Gastrocnemius medialis (tissue), 4 donors: Measurements from ENCODE around the gene ALDH1A3. TPM values are rescaled to one million over a fixed set of nuclear protein-coding genes. Genes with fewer than 3 reads are reported as not detected.

Experiments used
- ATAC-seq, 2 donors: fragments of 150-250 bp; one replicate each; pipeline ENCODE4 v1.9.1; 2016
- DNase-seq, 2 donors: peaks; one replicate each; pipeline ENCODE4 v3.0.0-alpha.2; 2019
- H3K27ac ChIP-seq, 4 donors: fragments of 200-600 bp; sonication (generic); 1 replicate in 1 of 4; 2 replicates in 3 of 4; pipeline ENCODE4 v1.5.1; 2016 to 2018; ENCODE audit warnings: mild to moderate bottlenecking in 2 of 4, moderate library complexity in 1 of 4
- H3K27me3 ChIP-seq, 3 donors: fragments of 200-600 bp; sonication (generic) in 2 of 3; 1 replicate in 1 of 3; 2 replicates in 2 of 3; pipeline versions ENCODE4 v1.5.1 to v1.6.0; 2016 to 2019; ENCODE audit warnings: mild to moderate bottlenecking in 1 of 3, moderate library complexity in 1 of 3
- H3K36me3 ChIP-seq, 2 donors: fragments of 200-600 bp; sonication (generic) in 1 of 2; one replicate each; pipeline ENCODE4 v1.5.1; 2017 to 2018
- H3K4me1 ChIP-seq, 2 donors: fragments of 200-600 bp; sonication (generic) in 1 of 2; one replicate each; pipeline ENCODE4 v1.5.1; 2016 to 2017; ENCODE audit warnings: mild to moderate bottlenecking in 2 of 2
- H3K4me3 ChIP-seq, 4 donors: fragments of 200-600 bp; sonication (generic) in 3 of 4; 1 replicate in 1 of 4; 2 replicates in 3 of 4; pipeline ENCODE4 v1.5.1; 2016 to 2019; ENCODE audit warnings: mild to moderate bottlenecking in 2 of 4
- H3K9me3 ChIP-seq, 3 donors: fragments of 200-600 bp; sonication (generic) in 2 of 3; 1 replicate in 1 of 3; 2 replicates in 2 of 3; pipeline ENCODE4 v1.5.1; 2016 to 2019
- CTCF ChIP-seq, 5 experiments: fragments of 450-650 bp in 3 of 5; fragments of 200-600 bp in 2 of 5; sonication (generic) in 2 of 5; IDR thresholded peaks in 4 of 5; conservative IDR thresholded peaks in 1 of 5; 1 replicate in 4 of 5; 2 replicates in 1 of 5; pipeline ENCODE4 v1.5.1; 2016 to 2019; ENCODE audit warnings: antibody characterized with exemption in 5 of 5, mild to moderate bottlenecking in 3 of 5, moderate library complexity in 3 of 5
- POLR2A ChIP-seq, 2 donors: fragments of 450-650 bp; IDR thresholded peaks; one replicate each; pipeline ENCODE4 v1.6.1; 2017; ENCODE audit warnings: antibody characterized with exemption in 2 of 2, mild to moderate bottlenecking in 2 of 2, moderate library complexity in 2 of 2
- in situ Hi-C, 4 donors: fragments of 200-750 bp; cut with MboI; loops; one replicate each; pipeline versions ENCODE4 v1.15.0 to v1.8.0; 2017; ENCODE audit warnings: low sequenced_read_pairs in 4 of 4
- intact Hi-C: fragments of 100-400 bp; cut with DNase I; formaldehyde crosslinking; loops from one replicate; pipeline ENCODE4 v1.15.1; 2023; ENCODE audit warnings: low total_unique reads
- total RNA-seq, 4 donors: library from RNA; depleted of rRNA; stranded (reverse); fragments of >200 nt; gene quantifications; one replicate each; pipeline versions ENCODE4 v1.1.0 to v1.2.3, GENCODE V29; 2016

Gene ALDH1A3
- total RNA-seq, 4 donors from 2014 or later = 5.8 to 33.9 (median 15.1) TPM

GRCh38 chr15:100844167-100844566 lies 35.5 kb upstream of the ALDH1A3 start:
- Histone ChIP-seq H3K4me1 (peaks cover 0 to 3% of the 10 kb centered on the region in 2 donors), H3K4me3 (no peak overlapping the region), H3K9me3 (no peaks in the 10 kb centered on the region), H3K27ac (no peak overlapping the region), H3K27me3 (peaks cover 2 to 8% (median 4%) of the 10 kb centered on the region in 3 donors), H3K36me3 (no peaks in the 10 kb centered on the region)
- no peak for DNase-seq
- no peak for TF ChIP-seq POLR2A (IDR thresholded peaks at IDR 0.05)
- no peak for TF ChIP-seq CTCF (IDR thresholded peaks at IDR 0.05 in 4 of 5, conservative IDR thresholded peaks at IDR 0.05 in 1 of 5)
- in situ Hi-C loops (no loop called here), intact Hi-C loops (no loop called here)
- ATAC-seq = no peak

GRCh38 chr15:100844778-100845177 lies 34.9 kb upstream of the ALDH1A3 start:
- TF ChIP-seq POLR2A (IDR thresholded peaks at IDR 0.05) = no peak
- no peak for TF ChIP-seq CTCF (IDR thresholded peaks at IDR 0.05 in 4 of 5, conservative IDR thresholded peaks at IDR 0.05 in 1 of 5)
- intact Hi-C loops (no loop called here), in situ Hi-C loops (no loop called here)
- no peak overlapping the region for H3K4me3 ChIP-seq
- H3K27me3 ChIP-seq = peaks cover 7 to 14% (median 10%) of the 10 kb centered on the region in 3 donors
- ATAC-seq (no peak), DNase-seq (no peak)
- peaks cover 0 to 3% of the 10 kb centered on the region in 2 donors for H3K4me1 ChIP-seq
- no peaks in the 10 kb centered on the region for H3K36me3 ChIP-seq
- H3K9me3 ChIP-seq = no peaks in the 10 kb centered on the region
- no peak overlapping the region for H3K27ac ChIP-seq

- intact Hi-C loops = no loop called here
- DNase-seq = no peak
- no peak for ATAC-seq
Observed at GRCh38 chr15:100847194-100847593, 32.4 kb upstream of the ALDH1A3 start.

GRCh38 chr15:100849021-100849854 lies 30.4 kb upstream of the ALDH1A3 start:
- H3K36me3 ChIP-seq = no peaks in the 10 kb centered on the region
- TF ChIP-seq POLR2A (IDR thresholded peaks at IDR 0.05) (no peak), CTCF (IDR thresholded peaks at IDR 0.05 in 4 of 5, conservative IDR thresholded peaks at IDR 0.05 in 1 of 5) (no peak)
- ATAC-seq (peak in 1 of 2 donors; percentile 27), DNase-seq (no peak)
- in situ Hi-C loops = no loop called here
- intact Hi-C loops = no loop called here
- no peaks in the 10 kb centered on the region for H3K9me3 ChIP-seq
- peaks cover 0 to 3% of the 10 kb centered on the region in 2 donors for H3K4me1 ChIP-seq
- H3K4me3 ChIP-seq = peak overlapping the region; percentile 31 to 53 (median 49)
- peaks cover 11 to 16% (median 12%) of the 10 kb centered on the region in 3 donors for H3K27me3 ChIP-seq
- no peak overlapping the region for H3K27ac ChIP-seq

More at GRCh38 chr15:100847194-100847593, 32.4 kb upstream of the ALDH1A3 start:
- H3K27me3 ChIP-seq = peaks cover 11 to 16% (median 12%) of the 10 kb centered on the region in 3 donors
- no peak overlapping the region for H3K4me3 ChIP-seq
- no peaks in the 10 kb centered on the region for H3K36me3 ChIP-seq
- no peak overlapping the region for H3K27ac ChIP-seq
- in situ Hi-C loops = no loop called here
- H3K4me1 ChIP-seq = peaks cover 0 to 3% of the 10 kb centered on the region in 2 donors
- no peaks in the 10 kb centered on the region for H3K9me3 ChIP-seq
- TF ChIP-seq CTCF (IDR thresholded peaks at IDR 0.05 in 4 of 5, conservative IDR thresholded peaks at IDR 0.05 in 1 of 5) = no peak
